Activated CD4-positive, alpha-beta memory T cell treated with anti-CD3 and anti-CD28 coated beads for 36 hours (primary cell): ENCODE data around the gene NRIP3. TPM values are rescaled to one million over a fixed set of nuclear protein-coding genes. Genes with fewer than 3 reads are reported as not detected.

Experiments used
- CTCF ChIA-PET: fragments of 350-600 bp; sonication (Branson Sonifier 250); formaldehyde crosslinking; loops from one replicate; lab custom pipeline; 2021; ENCODE audit warnings: antibody characterized with exemption, inconsistent platforms; lab: Charles Lee
- POLR2A ChIA-PET: fragments of 350-600 bp; sonication (Branson Sonifier 250); formaldehyde crosslinking; loops from one replicate; lab custom pipeline; 2021; ENCODE audit warnings: antibody characterized with exemption; lab: Charles Lee
- DNase-seq: peaks from one replicate; pipeline ENCODE4 v3.0.0-alpha.2; 2020
- H3K27ac Mint-ChIP-seq: one replicate; pipeline ENCODE4 v1.8.0; 2021; ENCODE audit warnings: mixed read lengths
- H3K27me3 Mint-ChIP-seq: one replicate; pipeline ENCODE4 v1.8.0; 2021; ENCODE audit warnings: mixed read lengths
- H3K36me3 Mint-ChIP-seq: one replicate; pipeline ENCODE4 v1.8.0; 2021; ENCODE audit warnings: mixed read lengths
- H3K4me1 Mint-ChIP-seq: one replicate; pipeline ENCODE4 v1.8.0; 2021; ENCODE audit warnings: low read depth, mixed read lengths
- H3K4me3 Mint-ChIP-seq: one replicate; pipeline ENCODE4 v1.8.0; 2021; ENCODE audit warnings: mild to moderate bottlenecking, mixed read lengths
- H3K9me3 Mint-ChIP-seq: one replicate; pipeline ENCODE4 v1.8.0; 2021; ENCODE audit warnings: mixed read lengths
- intact Hi-C: fragments of 100-400 bp; cut with micrococcal nuclease; formaldehyde crosslinking; loops from one replicate; pipeline ENCODE4 v1.15.1; 2023
- total RNA-seq, 2 experiments: library from RNA; stranded (reverse); gene quantifications; one replicate each; pipeline ENCODE4 v1.2.3, GENCODE V29; 2021

Gene NRIP3
- total RNA-seq, 2 experiments from 2014 or later: 2.7 to 2.9 TPM

GRCh38 chr11:9037046-9037780, 33.4 kb upstream of the NRIP3 start:
- H3K4me1 Mint-ChIP-seq: no peaks in the 10 kb centered on the region
- CTCF ChIA-PET: interaction anchor here (0.7 to 2.2 kb wide), 4 partner anchors 22 to 469 kb away, joined by 3 to 14 read pairs (median 4); no protein-coding TSS in a partner anchor
- no peak for DNase-seq
- POLR2A ChIA-PET: interaction anchor here (0.8 kb wide), 1 partner anchor 14 kb away, joined by 3 read pairs; no protein-coding TSS in a partner anchor
- H3K27me3 Mint-ChIP-seq: peaks cover 6% of the 10 kb centered on the region
- H3K9me3 Mint-ChIP-seq: no peaks in the 10 kb centered on the region
- H3K36me3 Mint-ChIP-seq: no peaks in the 10 kb centered on the region
- no peak overlapping the region for H3K27ac Mint-ChIP-seq
- intact Hi-C loops: no loop called here
- no peak overlapping the region for H3K4me3 Mint-ChIP-seq

- intact Hi-C loops: no loop called here
- Mint-ChIP-seq H3K36me3 (no peaks in the 10 kb centered on the region), H3K27ac (no peak overlapping the region), H3K27me3 (no peaks in the 10 kb centered on the region), H3K9me3 (no peaks in the 10 kb centered on the region), H3K4me3 (no peak overlapping the region), H3K4me1 (no peaks in the 10 kb centered on the region)
- ChIA-PET CTCF (interaction anchor here (0.7 to 3.9 kb wide), 2 partner anchors 15 to 65 kb away, joined by 3 to 28 read pairs; no protein-coding TSS in a partner anchor), POLR2A (no interaction called here)
- DNase-seq: no peak
Measured at GRCh38 chr11:9030601-9031000, 26.8 kb upstream of the NRIP3 start.

DNA sequence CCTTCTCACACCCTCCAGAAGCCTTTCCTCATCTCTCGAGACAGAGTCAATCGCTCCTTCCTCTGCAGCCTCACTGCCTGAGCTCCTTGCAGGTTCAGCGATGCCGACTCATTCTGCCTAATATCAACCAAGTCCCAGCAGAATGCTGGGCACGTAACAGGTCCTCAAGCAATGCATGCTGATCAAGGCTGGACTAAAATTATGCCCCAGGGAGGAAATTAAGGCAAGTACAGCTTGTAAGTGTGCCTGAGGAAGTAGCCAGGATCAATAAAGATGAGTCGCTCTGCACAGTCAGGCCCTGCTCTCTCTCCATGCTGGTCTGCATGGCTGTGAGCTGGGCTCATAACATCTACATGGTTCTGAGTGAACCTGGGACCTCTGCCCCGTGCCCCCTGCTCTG, 25.6 kb upstream of the NRIP3 start:
- H3K9me3 Mint-ChIP-seq: no peaks in the 10 kb centered on the region
- no peaks in the 10 kb centered on the region for H3K36me3 Mint-ChIP-seq
- H3K27ac Mint-ChIP-seq: no peak overlapping the region
- no peak for DNase-seq
- peaks cover 2% of the 10 kb centered on the region for H3K27me3 Mint-ChIP-seq
- POLR2A ChIA-PET: no interaction called here
- CTCF ChIA-PET: interaction anchor here (2.5 to 3.9 kb wide), 2 partner anchors 14 to 108 kb away, joined by 10 to 28 read pairs; no protein-coding TSS in a partner anchor
- intact Hi-C loops: no loop called here
- H3K4me3 Mint-ChIP-seq: no peak overlapping the region
- no peaks in the 10 kb centered on the region for H3K4me1 Mint-ChIP-seq

GRCh38 chr11:9028581-9028980, 24.8 kb upstream of the NRIP3 start:
- no peak for DNase-seq
- Mint-ChIP-seq H3K4me3 (no peak overlapping the region), H3K4me1 (no peaks in the 10 kb centered on the region), H3K36me3 (no peaks in the 10 kb centered on the region), H3K9me3 (no peaks in the 10 kb centered on the region), H3K27me3 (peaks cover 3% of the 10 kb centered on the region), H3K27ac (no peak overlapping the region)
- POLR2A ChIA-PET: no interaction called here
- CTCF ChIA-PET: interaction anchor here (1.1 to 3.9 kb wide), 3 partner anchors 9 to 109 kb away, joined by 3 to 28 read pairs (median 10); no protein-coding TSS in a partner anchor
- intact Hi-C loops: no loop called here

- no peaks in the 10 kb centered on the region for H3K36me3 Mint-ChIP-seq
- no peak for DNase-seq
- peaks cover 8% of the 10 kb centered on the region for H3K27me3 Mint-ChIP-seq
- no peak overlapping the region for H3K27ac Mint-ChIP-seq
- H3K4me1 Mint-ChIP-seq: no peaks in the 10 kb centered on the region
- no peaks in the 10 kb centered on the region for H3K9me3 Mint-ChIP-seq
- CTCF ChIA-PET: interaction anchor here (1.2 to 2.4 kb wide), 2 partner anchors 8 to 9 kb away, joined by 6 to 10 read pairs; no protein-coding TSS in a partner anchor
- POLR2A ChIA-PET: no interaction called here
- intact Hi-C loops: no loop called here
- H3K4me3 Mint-ChIP-seq: no peak overlapping the region
Measured at GRCh38 chr11:9025101-9025850, 21.5 kb upstream of the NRIP3 start.

DNA sequence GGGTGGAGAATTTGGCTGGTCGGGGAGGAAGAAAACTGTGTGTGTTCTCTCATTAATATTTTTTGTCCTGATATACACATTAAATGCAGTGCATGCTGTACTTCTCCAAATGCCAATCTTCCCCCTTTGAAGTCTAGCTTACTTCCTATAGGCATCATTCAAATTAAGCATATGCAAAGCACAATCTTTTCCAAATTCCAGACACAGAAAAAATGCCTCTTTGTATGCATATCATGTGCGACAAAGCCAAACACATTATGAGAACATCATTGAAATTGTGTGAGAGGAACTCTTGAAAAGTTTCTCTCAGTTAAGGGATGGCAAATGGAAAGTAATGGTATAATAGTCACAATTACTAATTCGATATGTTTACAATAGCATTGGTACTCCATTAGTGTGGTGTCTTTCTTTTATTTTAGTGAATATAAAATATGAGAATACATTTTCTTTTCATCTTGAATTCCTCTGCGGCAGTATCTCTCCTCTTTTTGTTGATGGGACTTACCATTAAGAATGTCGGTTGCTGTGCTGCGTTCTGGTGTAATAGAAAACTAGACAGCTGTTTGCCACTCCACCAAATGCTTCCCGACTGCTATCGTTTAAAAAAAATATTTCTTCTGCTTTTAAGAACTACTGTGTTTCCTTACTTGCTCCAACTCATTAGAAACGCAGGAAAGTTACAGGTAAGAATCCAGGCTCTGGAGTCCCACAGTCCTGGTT, 19.3 kb upstream of the NRIP3 start:
- no peak overlapping the region for H3K27ac Mint-ChIP-seq
- no peaks in the 10 kb centered on the region for H3K9me3 Mint-ChIP-seq
- CTCF ChIA-PET: interaction anchor here (1.2 kb wide), 1 partner anchor 115 kb away, joined by 6 read pairs; no protein-coding TSS in a partner anchor
- H3K4me3 Mint-ChIP-seq: no peak overlapping the region
- H3K4me1 Mint-ChIP-seq: no peaks in the 10 kb centered on the region
- peaks cover 8% of the 10 kb centered on the region for H3K27me3 Mint-ChIP-seq
- DNase-seq: no peak
- intact Hi-C loops: no loop called here
- H3K36me3 Mint-ChIP-seq: no peaks in the 10 kb centered on the region
- POLR2A ChIA-PET: interaction anchor here (0.9 kb wide), 1 partner anchor 115 kb away, joined by 3 read pairs; no protein-coding TSS in a partner anchor

GRCh38 chr11:9020916-9021315, 17.1 kb upstream of the NRIP3 start:
- Mint-ChIP-seq H3K27ac (no peak overlapping the region), H3K9me3 (no peaks in the 10 kb centered on the region), H3K4me1 (peaks cover 15% of the 10 kb centered on the region), H3K4me3 (no peak overlapping the region), H3K27me3 (peaks cover 8% of the 10 kb centered on the region), H3K36me3 (no peaks in the 10 kb centered on the region)
- POLR2A ChIA-PET: no interaction called here
- no peak for DNase-seq
- CTCF ChIA-PET: interaction anchor here (0.5 to 1.6 kb wide), 2 partner anchors 117 to 525 kb away, joined by 3 to 7 read pairs; no protein-coding TSS in a partner anchor
- intact Hi-C loops: no loop called here

- DNase-seq: no peak
- Mint-ChIP-seq H3K9me3 (no peaks in the 10 kb centered on the region), H3K4me1 (peaks cover 18% of the 10 kb centered on the region), H3K27me3 (peaks cover 8% of the 10 kb centered on the region), H3K4me3 (no peak overlapping the region), H3K36me3 (no peaks in the 10 kb centered on the region), H3K27ac (no peak overlapping the region)
- ChIA-PET CTCF (interaction anchor here (1.1 to 6.7 kb wide), 3 partner anchors 118 to 487 kb away, joined by 3 to 235 read pairs (median 7); no protein-coding TSS in a partner anchor), POLR2A (no interaction called here)
- intact Hi-C loops: no loop called here
Measured at GRCh38 chr11:9019861-9020260, 16.1 kb upstream of the NRIP3 start.

DNA sequence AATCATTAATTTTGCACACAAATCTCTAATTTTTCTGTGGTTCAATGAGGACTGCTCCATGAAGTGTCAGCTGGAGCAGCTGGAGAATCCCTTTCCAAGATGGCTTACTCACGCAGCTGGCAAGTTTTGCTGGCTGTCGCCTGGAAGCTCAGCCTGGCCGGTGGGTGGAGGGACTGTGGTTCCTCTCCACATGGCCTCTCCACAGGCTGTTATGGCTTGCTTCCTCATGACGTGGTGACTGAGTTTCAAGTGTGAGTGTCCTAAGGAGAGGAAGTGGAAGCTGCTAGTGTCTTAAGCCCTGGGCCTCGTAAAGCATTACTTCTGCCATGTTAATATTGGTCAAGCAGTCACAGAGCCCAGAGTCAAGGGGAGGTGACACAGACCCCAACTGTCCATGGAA, 14.0 kb upstream of the NRIP3 start:
- Mint-ChIP-seq H3K9me3 (no peaks in the 10 kb centered on the region), H3K36me3 (no peaks in the 10 kb centered on the region), H3K27me3 (peaks cover 5% of the 10 kb centered on the region), H3K4me1 (peaks cover 18% of the 10 kb centered on the region), H3K4me3 (no peak overlapping the region), H3K27ac (no peak overlapping the region)
- CTCF ChIA-PET: interaction anchor here (0.5 to 6.7 kb wide), 11 partner anchors 8 to 489 kb away, joined by 3 to 235 read pairs (median 6); no protein-coding TSS in a partner anchor
- intact Hi-C loops: no loop called here
- POLR2A ChIA-PET: interaction anchor here (1.1 kb wide), 1 partner anchor 120 kb away, joined by 3 read pairs; no protein-coding TSS in a partner anchor
- no peak for DNase-seq

DNA sequence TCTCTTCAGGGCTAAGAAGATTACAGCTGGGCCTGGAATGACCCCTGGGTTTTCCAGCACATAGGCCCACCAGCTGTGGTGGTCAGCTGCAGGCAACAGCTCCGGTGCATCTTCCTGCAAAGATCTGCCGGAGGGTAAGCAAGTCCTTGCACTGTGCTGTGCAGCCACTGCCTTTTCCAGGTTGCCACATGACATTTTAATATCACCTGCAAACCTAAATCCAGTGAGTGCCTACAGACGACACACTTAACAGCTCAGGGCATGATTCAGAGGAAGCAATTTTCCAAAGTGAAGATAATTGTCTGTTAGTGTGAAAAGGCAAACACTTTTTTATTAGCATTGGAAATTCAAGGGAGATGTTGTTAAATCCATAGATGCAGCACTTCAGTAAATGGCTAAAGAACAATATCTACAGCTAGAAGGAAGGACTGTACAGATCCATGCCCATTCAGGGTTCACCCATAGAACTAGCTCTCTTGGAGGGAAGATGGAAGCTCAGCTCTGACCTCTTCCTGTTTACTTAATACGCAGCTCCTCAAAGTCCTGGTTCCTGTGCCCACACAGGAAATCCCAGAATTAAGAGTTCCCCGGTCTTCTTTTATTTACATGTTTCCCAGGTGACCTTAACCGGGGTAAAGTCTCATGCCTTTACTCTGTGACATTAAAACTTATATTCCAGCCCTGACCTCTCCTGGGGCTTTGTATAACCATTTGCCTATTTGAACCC, 13.3 kb upstream of the NRIP3 start:
- DNase-seq: no peak
- intact Hi-C loops: no loop called here
- Mint-ChIP-seq H3K27ac (no peak overlapping the region), H3K9me3 (no peaks in the 10 kb centered on the region), H3K36me3 (no peaks in the 10 kb centered on the region), H3K4me3 (no peak overlapping the region), H3K4me1 (peaks cover 18% of the 10 kb centered on the region), H3K27me3 (peaks cover 4% of the 10 kb centered on the region)
- POLR2A ChIA-PET: no interaction called here
- CTCF ChIA-PET: interaction anchor here (0.5 to 6.7 kb wide), 22 partner anchors 8 to 490 kb away, joined by 3 to 235 read pairs (median 4); partner anchors contain the start of gene TMEM9B

DNA sequence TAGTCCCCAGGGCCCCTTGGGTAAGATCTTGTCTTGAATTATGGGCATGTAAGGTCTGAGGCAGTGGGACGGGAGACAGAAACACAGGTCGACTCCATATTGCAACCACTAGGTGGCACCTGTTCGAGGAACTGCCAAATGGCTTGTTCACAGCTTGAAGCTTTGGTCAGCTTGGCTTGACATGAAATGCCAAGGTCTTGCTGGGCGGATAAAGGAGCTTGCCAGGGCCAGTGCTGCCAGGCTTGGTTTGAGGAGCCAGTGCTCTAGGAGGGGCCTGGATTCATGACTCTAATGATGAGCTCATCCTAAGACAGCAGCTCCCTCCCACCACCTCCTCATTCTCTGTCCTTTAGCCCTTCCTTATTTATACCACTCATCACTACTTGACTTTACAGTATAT, 11.9 kb upstream of the NRIP3 start:
- Mint-ChIP-seq H3K9me3 (no peaks in the 10 kb centered on the region), H3K27ac (no peak overlapping the region), H3K4me1 (peaks cover 18% of the 10 kb centered on the region), H3K27me3 (no peaks in the 10 kb centered on the region), H3K4me3 (no peak overlapping the region), H3K36me3 (no peaks in the 10 kb centered on the region)
- POLR2A ChIA-PET: interaction anchor here (1.1 kb wide), 1 partner anchor 122 kb away, joined by 4 read pairs; no protein-coding TSS in a partner anchor
- intact Hi-C loops: loop anchor here (1.0 kb wide), 2 partner anchors 122 to 491 kb away; no protein-coding TSS in a partner anchor
- CTCF ChIA-PET: interaction anchor here (0.6 to 6.7 kb wide), 35 partner anchors 9 to 535 kb away, joined by 3 to 235 read pairs (median 5); partner anchors contain the start of gene NRIP3
- DNase-seq: peak; percentile 70
